Testis (tissue), 3 donors: ENCODE data around the gene CEP89. TPM values are rescaled to one million over a fixed set of nuclear protein-coding genes. Genes with fewer than 3 reads are reported as not detected.

Experiments
- DNase-seq: peaks from one replicate; pipeline ENCODE4 v3.0.0-alpha.2; 2019
- H3K27ac ChIP-seq, 2 donors: fragments of 200-600 bp; sonication (generic); one replicate each; pipeline ENCODE4 v1.5.1; 2019
- H3K27me3 ChIP-seq: fragments of 200-600 bp; sonication (generic); one replicate; pipeline ENCODE4 v1.5.1; 2019
- H3K36me3 ChIP-seq: fragments of 200-600 bp; sonication (generic); one replicate; pipeline ENCODE4 v1.5.1; 2017; ENCODE audit warnings: low read depth; ENCODE audit errors: missing control alignments
- H3K4me1 ChIP-seq: fragments of 200-600 bp; sonication (generic); one replicate; pipeline ENCODE4 v1.5.1; 2019
- H3K4me3 ChIP-seq, 2 donors: fragments of 200-600 bp; sonication (generic); one replicate each; pipeline ENCODE4 v1.5.1; 2017 to 2019
- H3K9me3 ChIP-seq: fragments of 200-600 bp; sonication (generic); one replicate; pipeline ENCODE4 v1.5.1; 2017
- POLR2A ChIP-seq: fragments of 450-650 bp; IDR thresholded peaks from one replicate; pipeline ENCODE4 v1.6.1; 2017; ENCODE audit warnings: antibody characterized with exemption, mild to moderate bottlenecking, moderate library complexity
- WGBS, 2 donors: methylation state at CpG; one replicate each; pipeline ENCODE4 v1.1.5; 2018; 5-methylcytosine and 5-hydroxymethylcytosine counted together
- intact Hi-C: fragments of 100-400 bp; cut with DNase I; formaldehyde crosslinking; loops from one replicate; pipeline ENCODE4 v1.15.1; 2023; ENCODE audit warnings: low total_unique reads
- polyA plus RNA-seq: library from polyadenylated mRNA; stranded (reverse); fragments of 350-450 nt; fragmentation: Illumina TruSeq; extraction: RNeasy Lipid Tissue Mini Kit (QIAGEN cat#74804); gene quantifications from one replicate; pipeline ENCODE4 v1.2.3, GENCODE V29; 2014; ENCODE audit warnings: low read depth, low replicate concordance; ENCODE audit not compliant: insufficient read depth
- total RNA-seq, 2 donors: library from RNA; depleted of rRNA; stranded (reverse); fragments of >200 nt; gene quantifications; one replicate each; pipeline ENCODE4 v1.2.3, GENCODE V29; 2016
- TF ChIP-seq, protein P1 (sequence below), 3 experiments: fragments of 450-650 bp in 2 of 3; fragments of 200-600 bp in 1 of 3; sonication (generic) in 1 of 3; IDR thresholded peaks; one replicate each; pipeline ENCODE4 v1.5.1; 2016 to 2019; ENCODE audit warnings: antibody characterized with exemption in 3 of 3, mild to moderate bottlenecking in 2 of 3, moderate library complexity in 1 of 3

Gene CEP89
- total and polyA plus RNA-seq, 3 donors from 2014 or later: 14.0 to 17.2 (median 16.7) TPM

DNA sequence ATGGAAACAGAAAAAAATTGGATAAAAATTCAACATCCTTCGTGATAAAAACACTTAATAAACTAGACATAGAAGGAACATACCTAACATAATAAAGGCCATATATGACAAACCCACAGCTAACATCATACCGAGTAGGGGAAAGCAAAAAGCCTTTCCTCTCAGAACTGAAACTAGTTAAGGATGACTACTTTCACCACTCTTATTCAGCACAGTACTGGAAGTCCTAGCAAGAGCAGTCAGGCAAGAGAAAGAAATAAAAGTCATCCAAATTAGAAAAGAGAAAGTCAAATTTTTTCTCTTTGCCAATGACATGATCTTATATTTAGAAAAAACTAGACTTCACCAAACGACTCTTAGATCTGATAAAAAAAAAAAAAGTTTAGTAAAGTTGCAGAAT is 76.4 kb downstream of the CEP89 start:
- no peak for DNase-seq
- no peaks in the 10 kb centered on the region for H3K9me3 ChIP-seq
- H3K4me3 ChIP-seq: no peak overlapping the region
- intact Hi-C loops: no loop called here
- WGBS, 2 donors: 90 to 91% methylated on average over 3 of the region's 3 CpGs
- no peak overlapping the region for H3K27ac ChIP-seq
- no peaks in the 10 kb centered on the region for H3K36me3 ChIP-seq
- TF ChIP-seq, protein P1, sequence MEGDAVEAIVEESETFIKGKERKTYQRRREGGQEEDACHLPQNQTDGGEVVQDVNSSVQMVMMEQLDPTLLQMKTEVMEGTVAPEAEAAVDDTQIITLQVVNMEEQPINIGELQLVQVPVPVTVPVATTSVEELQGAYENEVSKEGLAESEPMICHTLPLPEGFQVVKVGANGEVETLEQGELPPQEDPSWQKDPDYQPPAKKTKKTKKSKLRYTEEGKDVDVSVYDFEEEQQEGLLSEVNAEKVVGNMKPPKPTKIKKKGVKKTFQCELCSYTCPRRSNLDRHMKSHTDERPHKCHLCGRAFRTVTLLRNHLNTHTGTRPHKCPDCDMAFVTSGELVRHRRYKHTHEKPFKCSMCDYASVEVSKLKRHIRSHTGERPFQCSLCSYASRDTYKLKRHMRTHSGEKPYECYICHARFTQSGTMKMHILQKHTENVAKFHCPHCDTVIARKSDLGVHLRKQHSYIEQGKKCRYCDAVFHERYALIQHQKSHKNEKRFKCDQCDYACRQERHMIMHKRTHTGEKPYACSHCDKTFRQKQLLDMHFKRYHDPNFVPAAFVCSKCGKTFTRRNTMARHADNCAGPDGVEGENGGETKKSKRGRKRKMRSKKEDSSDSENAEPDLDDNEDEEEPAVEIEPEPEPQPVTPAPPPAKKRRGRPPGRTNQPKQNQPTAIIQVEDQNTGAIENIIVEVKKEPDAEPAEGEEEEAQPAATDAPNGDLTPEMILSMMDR (IDR thresholded peaks at IDR 0.05): no peak
- no peak for TF ChIP-seq POLR2A
- H3K27me3 ChIP-seq: no peaks in the 10 kb centered on the region
- no peaks in the 10 kb centered on the region for H3K4me1 ChIP-seq

DNA sequence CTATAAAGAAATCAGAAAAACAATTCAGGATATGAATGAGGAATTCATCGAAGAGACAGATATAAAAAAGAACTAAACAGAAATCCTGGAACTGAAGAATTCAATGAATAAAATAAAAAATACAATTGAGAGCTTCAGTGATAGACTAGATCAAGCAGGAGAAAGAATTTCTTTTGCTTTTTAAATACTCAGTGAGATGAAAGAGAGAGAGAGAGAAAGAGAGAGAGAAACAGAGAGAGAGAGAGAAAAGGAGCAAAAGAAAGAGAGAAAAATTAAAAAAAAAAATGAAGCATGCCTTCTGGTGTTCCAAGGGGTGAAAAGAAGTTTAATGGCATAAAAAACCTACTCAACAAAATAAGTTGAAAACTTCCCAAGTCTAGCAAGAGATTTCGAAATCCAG is 80.1 kb downstream of the CEP89 start:
- TF ChIP-seq POLR2A: no peak
- TF ChIP-seq, protein P1 (IDR thresholded peaks at IDR 0.05): no peak
- H3K36me3 ChIP-seq: no peaks in the 10 kb centered on the region
- intact Hi-C loops: no loop called here
- H3K4me1 ChIP-seq: no peaks in the 10 kb centered on the region
- WGBS, 2 donors: 96 to 99% methylated on average over 2 of the region's 2 CpGs
- H3K9me3 ChIP-seq: no peaks in the 10 kb centered on the region
- H3K4me3 ChIP-seq: no peak overlapping the region
- DNase-seq: no peak
- H3K27me3 ChIP-seq: no peaks in the 10 kb centered on the region
- no peak overlapping the region for H3K27ac ChIP-seq

DNA sequence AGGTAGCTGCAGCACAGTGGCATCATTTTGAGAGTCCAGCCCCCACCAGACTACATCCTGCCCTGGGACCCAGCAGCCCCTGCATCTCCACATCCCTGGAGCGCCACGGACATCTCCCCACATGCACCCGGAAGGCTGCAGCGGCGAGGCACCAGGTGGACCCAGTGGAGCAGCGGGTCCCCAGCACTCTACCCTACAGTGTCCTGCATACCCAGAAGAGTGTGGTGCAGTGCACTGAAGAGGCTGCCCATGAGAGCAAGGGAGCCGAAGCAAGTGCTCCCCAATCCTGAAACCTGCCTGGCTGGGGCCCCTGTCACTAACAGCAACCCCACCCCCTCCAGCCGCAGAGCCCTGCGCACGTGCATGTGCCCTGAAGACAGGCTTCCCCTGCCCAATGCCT is 80.9 kb downstream of the CEP89 start:
- H3K27ac ChIP-seq: no peak overlapping the region
- TF ChIP-seq POLR2A: no peak
- TF ChIP-seq, protein P1 (IDR thresholded peaks at IDR 0.05): no peak
- H3K27me3 ChIP-seq: no peaks in the 10 kb centered on the region
- no peaks in the 10 kb centered on the region for H3K4me1 ChIP-seq
- no peaks in the 10 kb centered on the region for H3K36me3 ChIP-seq
- H3K9me3 ChIP-seq: no peaks in the 10 kb centered on the region
- H3K4me3 ChIP-seq: no peak overlapping the region
- DNase-seq: no peak
- WGBS, 2 donors: 94% methylated on average over 10 of the region's 10 CpGs; no CpG with 5 or more reads in 1 of the 2 donors
- intact Hi-C loops: no loop called here

DNA sequence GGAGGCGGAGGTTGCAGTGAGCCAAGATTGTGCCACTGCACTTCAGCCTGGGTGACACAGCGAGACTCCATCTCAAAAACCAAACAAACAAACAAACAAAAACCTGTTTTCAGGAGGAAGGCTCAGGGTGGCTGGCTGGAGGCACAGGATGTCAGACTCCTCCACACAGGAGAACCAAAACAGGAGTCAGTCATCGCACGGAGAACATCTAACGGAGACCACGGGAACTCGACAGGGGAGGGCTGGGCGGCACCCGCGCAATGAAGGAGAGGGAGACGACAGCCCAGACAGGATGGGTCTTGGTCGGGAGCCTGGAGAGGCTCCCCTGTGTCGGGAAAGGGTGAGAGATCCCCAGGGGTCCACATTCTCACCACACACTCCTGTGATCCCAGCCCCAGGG is 81.4 kb downstream of the CEP89 start:
- H3K9me3 ChIP-seq: no peaks in the 10 kb centered on the region
- H3K27me3 ChIP-seq: no peaks in the 10 kb centered on the region
- H3K36me3 ChIP-seq: no peaks in the 10 kb centered on the region
- intact Hi-C loops: no loop called here
- 95 to 97% methylated on average over 13 of the region's 13 CpGs for WGBS, 2 donors
- DNase-seq: no peak
- TF ChIP-seq POLR2A: no peak
- TF ChIP-seq, protein P1 (IDR thresholded peaks at IDR 0.05): no peak
- no peaks in the 10 kb centered on the region for H3K4me1 ChIP-seq
- H3K4me3 ChIP-seq: no peak overlapping the region
- H3K27ac ChIP-seq: no peak overlapping the region

DNA sequence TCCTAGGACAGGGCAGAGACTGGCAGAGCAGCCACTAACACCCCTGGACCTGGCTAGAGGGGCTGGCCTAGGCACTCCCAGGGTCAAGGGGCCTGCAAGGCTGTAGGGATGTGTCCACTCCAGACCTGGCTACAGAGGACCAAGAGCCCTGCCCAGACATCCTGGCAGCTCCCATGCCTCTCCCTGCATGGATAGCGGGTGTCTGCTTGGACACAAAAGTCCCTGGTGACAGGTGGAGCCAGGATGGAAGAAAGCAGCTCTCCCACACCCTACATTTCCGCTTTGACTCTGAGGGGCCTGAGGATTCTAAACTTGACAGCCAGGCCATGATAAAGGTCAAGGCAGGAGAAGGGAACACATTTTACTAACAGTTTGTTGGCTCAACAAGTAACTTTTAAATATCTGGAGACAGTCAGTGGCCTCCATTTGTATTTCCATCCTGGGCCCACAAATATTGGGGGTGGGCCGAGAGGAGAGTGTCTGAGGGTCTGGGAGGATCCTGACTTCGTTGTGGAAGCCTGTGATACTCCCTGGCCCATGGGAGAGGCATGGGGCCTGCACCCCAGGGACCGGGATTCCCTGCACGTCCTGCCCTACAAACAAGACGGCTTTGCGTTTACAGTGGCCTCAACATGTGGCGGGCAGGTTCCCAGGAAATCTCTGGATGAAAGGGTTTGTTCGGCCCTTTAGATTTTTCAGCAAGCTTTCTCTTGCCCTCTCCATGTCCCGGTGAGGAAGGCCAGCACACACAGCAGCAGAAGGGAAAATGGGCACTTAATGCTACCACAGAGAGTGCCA is 82.4 kb downstream of the CEP89 start:
- no peaks in the 10 kb centered on the region for H3K9me3 ChIP-seq
- 91 to 97% methylated on average over 7 to 11 of the region's 11 CpGs for WGBS, 2 donors
- DNase-seq: no peak
- H3K4me3 ChIP-seq: no peak overlapping the region
- TF ChIP-seq, protein P1 (IDR thresholded peaks at IDR 0.05): no peak
- no peak for TF ChIP-seq POLR2A
- H3K4me1 ChIP-seq: no peaks in the 10 kb centered on the region
- H3K36me3 ChIP-seq: no peaks in the 10 kb centered on the region
- H3K27me3 ChIP-seq: no peaks in the 10 kb centered on the region
- H3K27ac ChIP-seq: no peak overlapping the region
- intact Hi-C loops: no loop called here
